GM12891 (cell line): ENCODE results near the gene SH3TC2.

Experiments
- DNase-seq: peaks from one replicate; pipeline ENCODE4 v3.0.0; 2011; ENCODE audit warnings: low spot score; ENCODE audit not compliant: insufficient read length
- FAIRE-seq: peaks from 2 replicates; lab custom pipeline; 2011; peaks lifted over from hg19 to GRCh38; lab: Jason Lieb, UNC
- PAX5 ChIP-seq: IDR thresholded peaks from 2 replicates; pipeline ENCODE4 v1.6.1; 2011; ENCODE audit warnings: low read length, moderate library complexity, mild to moderate bottlenecking; ENCODE audit not compliant: insufficient read depth, severe bottlenecking
- POLR2A ChIP-seq: IDR thresholded peaks from 2 replicates; pipeline ENCODE4 v1.6.1; 2011; ENCODE audit warnings: low read depth, low read length, control low read depth
- POLR2AphosphoS5 ChIP-seq: IDR thresholded peaks from 2 replicates; pipeline ENCODE4 v1.6.1; 2011; ENCODE audit warnings: low read depth, low read length, control low read depth
- POU2F2 ChIP-seq: IDR thresholded peaks from 2 replicates; pipeline ENCODE4 v1.6.1; 2011; ENCODE audit warnings: low read depth, mild to moderate bottlenecking, control low read depth, low read length, moderate library complexity
- SPI1 ChIP-seq: IDR thresholded peaks from 2 replicates; pipeline ENCODE4 v1.6.1; 2011; ENCODE audit warnings: low read depth, low read length, control low read depth
- TAF1 ChIP-seq: IDR thresholded peaks from 2 replicates; pipeline ENCODE4 v1.6.1; 2011; ENCODE audit warnings: low read depth, low read length, control low read depth

The SH3TC2 gene

GRCh38 chr5:149035372-149035790, 27.5 kb downstream of the SH3TC2 start:
- FAIRE-seq (peak; percentile 78), DNase-seq (peak; percentile 18)
- TF ChIP-seq TAF1 (no peak), SPI1 (no peak), POLR2A (no peak), POLR2AphosphoS5 (no peak), PAX5 (no peak), POU2F2 (no peak)

DNA sequence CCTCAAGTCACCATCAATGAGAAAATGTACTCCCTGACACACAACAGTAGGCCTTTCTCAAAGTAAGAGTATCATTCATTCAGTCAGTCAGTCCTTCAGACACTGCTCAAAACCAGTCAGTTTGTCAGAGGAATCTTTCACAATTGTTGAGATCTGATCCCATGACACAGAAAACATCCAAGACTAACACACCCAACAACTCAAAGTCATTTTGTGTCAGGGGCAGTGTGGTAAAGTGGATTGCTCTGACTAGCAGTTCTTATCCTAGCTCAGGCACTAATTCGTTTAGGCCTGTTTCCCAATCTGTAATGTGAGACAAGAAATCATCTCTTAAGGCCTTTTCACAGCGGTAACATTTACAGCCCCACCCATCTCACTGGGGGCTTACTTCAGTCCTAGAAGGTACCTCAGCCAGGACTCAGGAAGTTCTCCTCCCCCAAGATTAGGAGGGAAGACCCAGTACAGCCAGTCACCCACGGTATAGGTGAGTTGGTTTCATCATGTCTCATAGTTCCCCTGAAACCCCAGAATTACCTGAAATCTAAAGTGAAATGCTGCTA, 31.9 kb downstream of the SH3TC2 start:
- TF ChIP-seq TAF1 (no peak), POLR2A (no peak), POLR2AphosphoS5 (no peak), POU2F2 (no peak), PAX5 (no peak), SPI1 (no peak)
- FAIRE-seq: no peak
- no peak for DNase-seq

DNA sequence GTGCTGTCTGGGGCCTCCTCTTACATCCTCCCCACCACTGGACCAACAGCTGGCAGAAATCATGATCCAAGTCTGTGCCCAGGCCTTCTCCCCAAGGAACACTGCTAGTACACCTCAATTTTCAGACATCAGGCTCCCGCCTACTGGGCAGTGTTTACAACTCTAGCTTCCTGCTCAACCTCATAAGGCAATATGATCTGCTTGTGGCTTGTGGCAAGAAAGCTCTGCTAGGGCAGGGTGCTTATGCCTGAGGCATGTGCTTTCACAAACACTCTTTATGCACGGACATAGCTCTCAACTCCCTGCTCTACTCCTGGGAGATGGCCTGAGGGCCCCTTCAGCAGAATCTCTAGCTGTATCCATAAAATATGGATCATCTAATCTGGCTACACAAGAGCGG, 32.5 kb downstream of the SH3TC2 start:
- TF ChIP-seq POU2F2 (no peak), SPI1 (no peak), POLR2A (no peak)
- DNase-seq (no peak), FAIRE-seq (no peak)

DNA sequence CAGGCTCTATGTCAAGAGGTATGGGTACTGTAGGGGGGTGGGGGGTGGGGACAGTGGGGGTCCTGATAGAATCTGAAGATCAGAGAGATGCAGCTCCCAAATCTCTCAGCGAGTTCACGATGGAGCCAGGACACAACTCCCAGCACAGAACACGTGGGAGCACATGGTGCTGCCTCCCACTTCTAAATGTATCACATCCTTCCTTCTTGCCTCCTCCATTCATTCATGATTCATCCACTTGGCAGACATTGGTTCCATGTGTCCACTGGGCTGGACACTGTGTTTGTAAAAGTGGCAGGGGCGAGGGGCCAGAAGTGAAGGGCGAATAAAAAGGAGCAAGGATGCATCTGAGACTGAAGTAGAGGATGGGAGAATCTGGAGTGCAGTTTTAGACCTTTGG, 33.9 kb downstream of the SH3TC2 start:
- TF ChIP-seq POLR2AphosphoS5 (no peak), PAX5 (no peak)
- no peak for FAIRE-seq
- DNase-seq: no peak

GRCh38 chr5:149028161-149028560, 34.7 kb downstream of the SH3TC2 start:
- TF ChIP-seq POU2F2 (no peak), TAF1 (no peak), SPI1 (no peak), PAX5 (no peak), POLR2A (no peak), POLR2AphosphoS5 (no peak)
- no peak for DNase-seq
- no peak for FAIRE-seq

GRCh38 chr5:149027636-149028035, 35.2 kb downstream of the SH3TC2 start:
- FAIRE-seq (no peak), DNase-seq (no peak)
- TF ChIP-seq POLR2A (no peak), POU2F2 (no peak), POLR2AphosphoS5 (no peak), SPI1 (no peak), TAF1 (no peak), PAX5 (no peak)

- TF ChIP-seq PAX5: no peak
- TF ChIP-seq SPI1: no peak
- no peak for TF ChIP-seq POLR2A
- no peak for TF ChIP-seq POLR2AphosphoS5
- TF ChIP-seq POU2F2: no peak
- no peak for TF ChIP-seq TAF1
- no peak for FAIRE-seq
- DNase-seq: no peak
Measured at GRCh38 chr5:149024943-149025342, 37.9 kb downstream of the SH3TC2 start.

DNA sequence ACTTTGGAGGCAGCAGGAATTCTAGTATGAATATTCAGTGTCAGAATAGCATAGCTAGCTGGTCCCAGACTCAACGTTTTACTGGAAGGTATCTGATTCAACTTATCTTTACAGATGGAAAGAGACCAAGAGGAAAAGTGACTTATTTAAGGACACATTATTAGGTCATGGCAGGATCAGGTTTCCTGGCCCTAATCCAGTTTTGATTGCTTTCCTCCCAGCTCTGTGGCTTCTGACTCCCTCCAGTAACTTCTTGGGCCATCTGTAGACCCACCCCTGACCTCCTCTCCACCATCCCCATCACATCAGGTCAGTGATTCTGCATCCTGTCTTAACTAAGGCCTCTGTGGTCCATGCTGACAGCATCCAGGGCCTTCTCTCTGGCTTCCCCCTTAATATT, 38.4 kb downstream of the SH3TC2 start:
- DNase-seq (no peak), FAIRE-seq (no peak)
- TF ChIP-seq POU2F2: no peak
- TF ChIP-seq TAF1: no peak
- no peak for TF ChIP-seq SPI1
- no peak for TF ChIP-seq POLR2AphosphoS5
- TF ChIP-seq POLR2A: no peak
- no peak for TF ChIP-seq PAX5

DNA sequence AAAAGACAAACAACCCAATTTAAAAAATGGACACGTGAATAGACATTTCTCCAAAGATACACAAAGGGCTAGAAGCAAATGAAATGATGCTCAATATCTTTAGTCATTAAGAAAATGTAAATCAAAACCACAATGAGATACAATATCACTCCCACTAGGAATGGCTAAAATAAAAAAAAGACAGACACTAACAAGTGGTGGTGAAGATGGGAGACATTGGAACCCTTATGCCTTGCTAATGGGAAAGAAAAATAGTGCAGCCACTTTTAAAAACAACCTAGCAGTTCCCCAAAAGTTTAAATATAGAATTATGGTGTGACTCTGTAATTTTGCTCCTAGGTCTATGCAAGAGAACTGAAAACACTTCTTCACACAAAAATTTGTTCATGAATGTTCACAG, 40.7 kb downstream of the SH3TC2 start:
- no peak for DNase-seq
- no peak for FAIRE-seq
- TF ChIP-seq POLR2AphosphoS5 (no peak), POU2F2 (no peak)

GRCh38 chr5:149019679-149020078, 43.2 kb downstream of the SH3TC2 start:
- no peak for DNase-seq
- no peak for TF ChIP-seq TAF1
- TF ChIP-seq POLR2A: no peak
- TF ChIP-seq PAX5: no peak
- no peak for TF ChIP-seq POU2F2
- no peak for TF ChIP-seq SPI1
- no peak for TF ChIP-seq POLR2AphosphoS5
- no peak for FAIRE-seq

DNA sequence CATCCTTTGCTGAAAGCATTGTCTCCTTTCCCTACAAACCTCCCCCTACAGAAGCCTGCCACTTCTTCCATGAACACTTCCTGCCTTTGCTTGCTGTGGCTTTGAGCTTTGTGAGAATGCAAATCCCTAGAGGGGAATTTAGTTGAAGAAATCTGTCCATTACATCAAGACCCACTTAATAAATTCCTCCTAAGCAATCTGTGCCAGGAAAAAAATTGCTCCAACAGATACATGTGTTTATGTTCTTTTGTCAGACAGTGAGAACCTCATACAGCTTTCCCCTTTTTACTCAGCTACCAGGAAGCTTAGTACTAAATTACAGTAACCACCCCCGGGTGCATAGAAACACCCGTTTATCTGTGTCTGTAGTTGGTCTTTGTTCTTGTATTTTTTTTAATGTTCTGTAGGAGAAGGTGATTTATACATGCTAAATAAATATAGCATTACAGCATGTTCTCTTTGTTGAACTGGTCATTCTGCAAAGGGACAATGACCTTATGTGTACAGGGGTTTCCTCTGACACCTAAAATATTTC, 43.9 kb downstream of the SH3TC2 start:
- FAIRE-seq (no peak), DNase-seq (no peak)
- TF ChIP-seq POU2F2 (no peak), PAX5 (no peak)
